Measurements from ENCODE around the gene BCOR. TPM values are rescaled to one million over a fixed set of nuclear protein-coding genes. Genes with fewer than 3 reads are reported as not detected.

Gene BCOR
- total RNA-seq, 4 donors from 2014 or later: 30.9 to 67.4 (median 42.4) TPM

DNA sequence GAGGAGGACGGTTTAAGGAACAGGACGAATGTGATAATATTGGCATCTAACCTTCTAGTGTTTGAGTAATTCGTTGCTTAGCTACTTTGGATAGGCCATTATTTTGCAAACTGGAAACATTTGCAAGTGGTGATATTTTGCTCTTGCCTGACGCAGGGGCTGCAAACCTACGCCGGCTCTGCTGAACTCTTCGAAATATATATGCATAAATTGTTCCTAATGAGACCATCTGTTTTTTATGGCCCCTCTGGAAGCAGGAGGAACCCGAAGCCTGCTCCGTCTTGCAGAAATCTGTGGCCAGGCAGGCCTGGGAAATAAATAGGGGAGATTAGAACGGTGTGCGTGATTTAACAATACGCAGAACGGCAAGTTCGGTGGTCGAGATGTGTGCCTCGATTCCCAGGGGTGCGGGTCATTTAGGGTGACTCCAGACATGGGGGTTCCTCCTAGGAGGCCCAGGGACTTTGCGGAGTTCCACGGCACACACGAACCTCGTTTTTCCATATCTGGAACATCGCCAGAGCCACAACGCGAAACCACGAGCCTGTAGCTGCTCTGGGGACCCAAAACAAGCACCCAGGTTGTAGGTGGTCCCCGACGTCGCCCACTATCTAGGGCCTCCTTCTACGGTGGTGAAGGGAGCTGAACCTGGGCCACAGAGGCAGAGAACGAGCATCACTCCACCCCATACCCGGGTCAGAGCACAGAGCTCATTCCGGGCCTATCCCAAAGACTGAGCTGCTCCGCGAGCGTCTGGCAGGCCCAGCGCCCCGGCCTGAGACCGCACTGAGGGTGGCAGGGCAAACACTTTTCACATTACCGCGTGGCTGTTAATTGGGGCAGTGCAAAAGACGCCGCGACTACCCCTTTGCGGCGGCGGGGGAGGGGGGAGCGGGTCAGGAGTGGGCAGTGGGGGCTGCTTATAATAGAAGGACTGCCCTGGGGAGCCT lies 89.7 kb downstream of the BCOR start:
- WGBS, 2 donors: 86 to 89% methylated on average over 17 to 25 of the region's 47 CpGs
- Histone ChIP-seq H3K4me3 (replicated peaks in 1 of 3) (no peak overlapping the region), H3K36me3 (no peaks in the 10 kb centered on the region), H3K27ac (no peak overlapping the region), H3K9me3 (no peaks in the 10 kb centered on the region), H3K27me3 (no peaks in the 10 kb centered on the region), H3K4me1 (peaks cover 9 to 29% of the 10 kb centered on the region in 2 donors)
- no peak for DNase-seq
- TF ChIP-seq POLR2A (IDR thresholded peaks at IDR 0.05): no peak
- TF ChIP-seq, protein P1, sequence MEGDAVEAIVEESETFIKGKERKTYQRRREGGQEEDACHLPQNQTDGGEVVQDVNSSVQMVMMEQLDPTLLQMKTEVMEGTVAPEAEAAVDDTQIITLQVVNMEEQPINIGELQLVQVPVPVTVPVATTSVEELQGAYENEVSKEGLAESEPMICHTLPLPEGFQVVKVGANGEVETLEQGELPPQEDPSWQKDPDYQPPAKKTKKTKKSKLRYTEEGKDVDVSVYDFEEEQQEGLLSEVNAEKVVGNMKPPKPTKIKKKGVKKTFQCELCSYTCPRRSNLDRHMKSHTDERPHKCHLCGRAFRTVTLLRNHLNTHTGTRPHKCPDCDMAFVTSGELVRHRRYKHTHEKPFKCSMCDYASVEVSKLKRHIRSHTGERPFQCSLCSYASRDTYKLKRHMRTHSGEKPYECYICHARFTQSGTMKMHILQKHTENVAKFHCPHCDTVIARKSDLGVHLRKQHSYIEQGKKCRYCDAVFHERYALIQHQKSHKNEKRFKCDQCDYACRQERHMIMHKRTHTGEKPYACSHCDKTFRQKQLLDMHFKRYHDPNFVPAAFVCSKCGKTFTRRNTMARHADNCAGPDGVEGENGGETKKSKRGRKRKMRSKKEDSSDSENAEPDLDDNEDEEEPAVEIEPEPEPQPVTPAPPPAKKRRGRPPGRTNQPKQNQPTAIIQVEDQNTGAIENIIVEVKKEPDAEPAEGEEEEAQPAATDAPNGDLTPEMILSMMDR (IDR thresholded peaks at IDR 0.05): no peak
- intact Hi-C loops (cut with DNase I): no loop called here

DNA sequence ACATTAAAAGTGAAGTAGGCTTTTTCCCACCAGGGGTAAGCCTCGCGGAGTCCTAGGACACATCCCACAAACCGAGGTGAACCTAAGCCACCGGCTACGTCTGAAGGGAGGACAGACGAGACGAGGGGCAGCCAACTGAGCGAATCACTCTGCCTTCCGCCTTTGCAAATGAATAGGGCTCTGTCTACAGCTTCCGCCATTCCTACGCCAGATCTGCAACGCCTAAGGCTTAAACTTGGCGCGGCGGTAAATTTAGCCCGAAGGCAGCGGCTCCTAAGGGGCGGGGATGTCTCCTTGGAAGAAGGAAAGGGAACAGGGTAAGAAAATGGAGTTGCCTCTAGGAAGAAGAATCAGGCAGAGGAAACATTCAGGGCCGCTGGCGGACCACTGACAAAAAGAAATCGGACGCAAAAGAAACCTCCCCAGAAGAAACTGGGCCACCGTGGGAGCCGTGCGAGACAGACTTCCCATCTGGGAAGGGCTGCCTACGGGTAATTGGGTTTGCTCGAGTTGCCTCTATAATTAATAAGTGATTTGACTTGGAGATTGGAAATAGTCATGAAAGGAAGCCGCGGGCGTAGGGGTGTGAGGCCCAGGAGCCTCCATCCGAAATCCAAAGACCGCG lies 90.5 kb downstream of the BCOR start:
- Histone ChIP-seq H3K27ac (no peak overlapping the region), H3K27me3 (no peaks in the 10 kb centered on the region), H3K9me3 (no peaks in the 10 kb centered on the region), H3K4me1 (peaks cover 2 to 22% of the 10 kb centered on the region in 2 donors), H3K4me3 (replicated peaks in 1 of 3) (no peak overlapping the region), H3K36me3 (no peaks in the 10 kb centered on the region)
- no peak for TF ChIP-seq POLR2A (IDR thresholded peaks at IDR 0.05)
- TF ChIP-seq, protein P1 (IDR thresholded peaks at IDR 0.05): no peak
- 88 to 89% methylated on average over 33 of the region's 33 CpGs for WGBS, 2 donors
- no peak for DNase-seq
- intact Hi-C loops (cut with DNase I): no loop called here

DNA sequence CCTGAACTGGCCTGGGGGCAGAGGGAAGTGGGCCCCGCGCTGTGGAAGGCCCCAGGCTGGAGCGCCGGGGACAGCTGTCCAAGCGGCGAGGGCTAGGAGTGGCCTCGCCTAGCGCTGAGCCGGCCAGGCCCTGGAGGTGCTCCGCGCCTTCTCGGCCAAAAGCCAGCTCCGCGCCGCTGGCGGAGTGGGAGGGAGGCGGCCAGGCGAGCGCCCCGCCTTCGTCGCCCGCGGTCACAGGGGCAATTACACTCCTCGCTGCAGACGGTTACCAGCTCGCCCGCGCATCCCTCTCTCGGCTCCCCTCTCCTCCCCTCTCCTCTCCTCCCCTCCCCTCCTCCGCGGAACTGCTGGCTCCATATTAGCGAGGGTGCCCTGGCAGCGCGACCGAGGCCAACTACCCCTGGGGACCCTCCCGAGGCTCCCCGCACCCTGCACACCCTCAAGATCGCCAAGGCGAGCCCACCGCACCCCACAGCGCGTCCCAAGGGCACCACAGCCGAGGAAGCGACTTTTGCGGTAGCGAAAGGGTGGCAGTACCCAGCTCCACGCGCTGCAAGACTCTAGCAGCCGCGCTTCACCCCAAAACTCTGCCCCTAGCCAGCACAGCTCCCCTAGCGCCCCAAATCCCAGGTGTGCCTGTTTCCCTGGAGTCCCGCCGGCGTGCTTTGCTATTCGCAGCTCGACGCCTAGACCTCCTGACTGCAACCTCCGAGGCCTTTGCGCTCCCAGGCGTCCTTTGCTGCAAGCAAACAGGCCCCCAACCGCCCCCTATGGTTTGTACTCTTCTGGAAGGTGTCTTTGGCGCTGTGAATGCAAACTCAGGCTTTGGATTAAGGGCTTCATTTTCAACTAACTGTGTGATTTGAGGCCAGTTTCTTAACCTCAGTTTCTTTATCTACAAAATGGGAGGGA lies 91.4 kb downstream of the BCOR start:
- H3K4me3 ChIP-seq (replicated peaks in 1 of 3): no peak overlapping the region

DNA sequence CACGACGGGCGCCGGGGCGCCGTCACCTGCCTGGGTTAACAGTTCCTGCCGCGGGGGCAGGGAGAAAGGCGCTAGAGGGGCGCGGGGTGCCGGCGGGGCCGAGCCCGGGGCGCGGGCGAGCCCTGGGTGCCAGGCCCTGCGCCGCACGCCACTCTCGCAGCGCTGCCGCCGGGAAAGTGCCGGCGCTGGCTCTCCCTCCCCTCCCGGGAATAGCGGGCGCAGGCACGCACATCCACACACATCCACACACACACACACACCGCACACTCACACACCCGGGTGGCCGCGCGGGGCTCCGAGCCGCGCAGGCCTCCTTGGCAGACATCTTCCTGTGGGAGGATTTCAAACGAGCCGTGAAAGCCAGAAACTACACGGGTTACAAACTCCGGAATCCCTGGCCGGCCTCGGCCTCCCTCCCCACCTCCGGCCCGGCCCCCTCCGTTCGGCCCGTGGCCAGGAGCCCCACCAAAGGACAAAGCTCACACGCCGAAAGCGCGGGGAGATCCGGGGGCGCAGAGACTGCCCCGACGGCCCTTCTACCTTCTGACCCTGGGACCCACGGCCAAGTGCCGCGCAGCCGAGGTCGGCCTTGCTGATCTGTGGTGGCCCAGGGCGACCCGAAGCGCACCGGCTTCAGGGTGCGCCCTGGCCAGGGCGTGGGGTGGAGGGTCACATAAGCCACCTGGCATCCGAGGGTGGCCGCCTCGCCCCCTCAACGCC lies 92.3 kb downstream of the BCOR start:
- Histone ChIP-seq H3K27ac (no peak overlapping the region), H3K36me3 (no peaks in the 10 kb centered on the region), H3K4me1 (peaks cover 0 to 15% of the 10 kb centered on the region in 2 donors), H3K27me3 (no peaks in the 10 kb centered on the region), H3K9me3 (no peaks in the 10 kb centered on the region), H3K4me3 (replicated peaks in 1 of 3) (no peak overlapping the region)
- 16 to 64% methylated on average over 13 to 28 of the region's 73 CpGs for WGBS, 2 donors
- intact Hi-C loops (cut with DNase I): no loop called here
- TF ChIP-seq, protein P1 (IDR thresholded peaks at IDR 0.05): no peak
- no peak for TF ChIP-seq POLR2A (IDR thresholded peaks at IDR 0.05)
- no peak for DNase-seq

More for the DNA sequence above, 91.4 kb downstream of the BCOR start:
- Histone ChIP-seq H3K36me3 (no peaks in the 10 kb centered on the region), H3K9me3 (no peaks in the 10 kb centered on the region), H3K27me3 (no peaks in the 10 kb centered on the region), H3K27ac (no peak overlapping the region), H3K4me1 (peaks cover 0 to 15% of the 10 kb centered on the region in 2 donors)
- intact Hi-C loops (cut with DNase I): no loop called here
- TF ChIP-seq, protein P1 (IDR thresholded peaks at IDR 0.05): no peak
- TF ChIP-seq POLR2A (IDR thresholded peaks at IDR 0.05): peak in 1 of 2 donors; percentile 18
- WGBS, 2 donors: 58 to 97% methylated on average over 10 to 11 of the region's 63 CpGs
- peak; percentile 71 to 74 for DNase-seq
